Right renal cortex interstitium (tissue), 3 donors: ENCODE results near the gene RLN3. TPM values are rescaled to one million over a fixed set of nuclear protein-coding genes. Genes with fewer than 3 reads are reported as not detected.

ENCODE experiments used
- DNase-seq, 3 donors: peaks; one replicate each; pipeline ENCODE4 v3.0.0-alpha.2; 2013; ENCODE audit warnings: low read depth in 3 of 3, low spot score in 2 of 3
- polyA plus RNA-seq, 3 donors: library from polyadenylated mRNA; unstranded; fragments of 120-200 nt; gene quantifications; one replicate each; pipeline ENCODE4 v1.2.1, GENCODE V29; 2013; ENCODE audit not compliant: insufficient read length in 3 of 3

RLN3 gene
- polyA plus RNA-seq, 3 donors: not detected

DNA sequence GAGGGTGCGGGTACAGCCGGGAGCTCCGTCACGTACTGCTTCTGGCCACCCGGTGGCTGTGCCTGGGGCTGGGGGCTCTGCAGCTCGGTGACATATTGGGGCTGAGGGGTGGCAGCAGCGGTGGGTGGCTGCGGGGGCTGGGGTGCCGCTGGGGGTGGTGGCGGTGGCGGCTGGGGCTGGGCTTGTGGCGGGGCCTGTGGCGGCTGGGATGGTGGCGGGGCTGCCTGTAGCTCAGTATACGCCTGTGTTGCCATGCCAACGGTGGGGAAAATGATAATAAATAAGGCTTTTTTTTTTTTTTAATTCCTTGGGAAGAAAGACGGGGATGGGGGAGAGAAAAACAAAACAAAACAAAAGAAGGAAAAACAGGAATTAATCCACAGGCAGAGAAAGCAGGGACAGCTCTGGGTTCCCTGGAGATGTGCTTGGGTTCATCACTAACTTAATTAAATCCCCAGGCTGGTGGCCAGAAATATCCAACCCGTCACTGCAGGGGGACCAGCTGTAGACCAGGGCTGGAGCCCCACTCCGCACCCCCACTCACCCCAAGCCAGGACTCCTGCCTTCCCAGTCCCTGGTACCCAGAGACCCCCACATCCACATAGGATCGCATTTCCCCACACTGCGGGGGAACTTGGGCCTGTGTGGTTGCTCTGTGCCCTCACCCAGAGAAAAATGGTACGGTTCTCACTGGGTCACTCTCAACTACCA, 34.2 kb upstream of the RLN3 start:
- DNase-seq: no peak

GRCh38 chr19:13995017-13995728, 32.8 kb upstream of the RLN3 start:
- DNase-seq: no peak

GRCh38 chr19:13995878-13996765, 31.8 kb upstream of the RLN3 start:
- DNase-seq: no peak

- DNase-seq: no peak
These were observed 30.9 kb upstream of the RLN3 start for GRCh38 chr19:13996928-13997630.

DNA sequence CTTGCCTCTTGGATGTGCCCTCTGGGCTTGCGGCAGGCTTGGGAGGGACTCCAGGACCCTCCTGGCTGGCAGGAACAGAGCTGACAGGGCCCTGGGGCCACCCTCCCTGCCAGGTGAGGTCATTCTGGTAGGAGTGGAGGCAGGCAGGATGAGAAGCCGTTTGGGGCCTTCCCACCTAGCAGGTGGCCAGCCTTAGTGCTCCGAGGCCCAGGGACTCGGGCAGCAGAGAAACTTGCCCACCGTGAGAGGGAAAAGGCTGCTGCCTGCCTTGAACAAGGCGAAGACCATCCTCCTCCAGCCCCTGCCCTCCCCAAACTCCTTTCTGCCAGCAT, 30.4 kb upstream of the RLN3 start:
- DNase-seq: no peak

DNA sequence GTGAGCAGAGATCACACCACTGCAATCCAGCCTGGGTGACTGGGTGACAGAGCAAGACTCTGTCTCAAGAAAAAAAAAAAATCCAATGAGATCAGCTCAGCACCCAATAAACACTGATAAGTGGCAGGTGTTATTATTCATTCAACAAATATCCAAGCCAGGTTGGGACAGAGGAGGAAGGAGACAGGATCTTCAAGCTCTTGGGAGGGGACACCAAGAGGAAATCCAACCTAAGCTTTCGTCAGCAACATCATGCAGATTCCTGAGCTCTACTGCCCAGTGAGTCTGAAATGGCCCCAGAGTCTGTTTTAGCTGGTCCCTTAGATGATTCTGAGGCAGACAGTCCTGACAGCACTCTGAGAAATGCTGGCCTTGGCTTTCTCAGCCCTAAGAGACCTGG, 29.5 kb upstream of the RLN3 start:
- DNase-seq: no peak

- no peak for DNase-seq
These were observed 28.9 kb upstream of the RLN3 start for GRCh38 chr19:13999085-13999484.

DNA sequence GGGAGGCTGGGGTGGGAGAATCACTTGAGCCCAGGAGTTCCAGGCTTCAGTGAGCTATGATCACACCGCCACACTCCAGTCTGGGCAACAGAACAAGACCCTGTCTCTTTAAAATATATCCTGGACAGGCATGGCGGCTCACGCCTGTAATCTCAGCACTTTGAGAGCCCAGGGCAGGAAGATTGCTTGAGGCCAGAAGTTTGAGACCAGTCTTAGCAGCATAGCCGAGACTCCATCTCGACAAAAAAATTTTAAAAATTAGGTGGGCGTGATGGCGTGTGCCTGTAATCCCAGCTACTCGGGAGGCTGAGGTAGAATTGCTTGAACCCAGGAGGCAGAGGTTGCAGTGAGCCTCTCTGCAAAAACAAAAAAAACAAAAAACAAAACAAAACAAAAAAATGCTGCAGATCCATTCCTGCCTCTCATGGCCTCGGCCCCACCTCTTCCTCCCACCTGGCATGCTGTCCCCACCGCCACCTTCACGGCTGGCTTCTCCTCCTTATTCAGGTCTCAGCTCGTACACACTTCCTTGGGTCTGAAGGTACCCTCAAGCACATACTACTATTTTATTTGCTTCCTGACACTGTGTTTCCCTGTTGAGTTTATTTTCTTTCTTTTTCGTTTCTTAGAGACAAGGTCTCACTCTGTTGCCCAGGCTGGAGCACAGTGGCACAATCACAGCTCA, 27.1 kb upstream of the RLN3 start:
- no peak for DNase-seq

DNA sequence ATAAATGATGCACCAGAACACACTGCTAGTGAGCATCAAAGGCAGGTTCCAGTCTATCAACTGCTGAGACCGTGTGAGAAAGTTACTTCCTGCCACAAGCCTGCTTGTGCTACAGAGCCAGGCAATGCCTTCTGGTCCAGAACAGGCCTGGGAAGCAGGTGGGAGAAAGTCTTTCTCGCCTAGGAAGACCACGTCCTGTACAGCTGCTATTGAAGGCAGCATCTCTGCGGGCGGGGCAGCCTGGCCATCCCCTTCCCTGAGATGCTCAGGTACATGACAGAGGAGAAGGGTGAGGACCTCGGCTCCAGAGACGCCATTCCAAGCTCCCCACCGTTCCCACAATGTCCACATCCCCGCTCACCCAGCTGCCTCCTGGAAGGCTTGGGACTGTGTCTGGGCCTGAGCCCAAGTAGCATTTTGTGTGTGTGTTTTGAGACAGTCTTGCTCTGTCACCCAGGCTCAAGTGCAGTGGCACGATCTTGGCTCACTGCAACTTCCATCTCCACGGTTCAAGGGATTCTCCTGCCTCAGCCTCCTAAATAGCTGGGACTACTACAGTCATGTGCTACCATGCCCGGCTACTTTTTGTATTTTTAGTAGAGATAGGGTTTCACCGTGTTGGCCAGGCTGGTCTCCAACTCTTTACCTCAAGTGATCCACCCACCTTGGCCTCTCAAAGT, 25.2 kb upstream of the RLN3 start:
- DNase-seq: no peak

GRCh38 chr19:14003251-14004055, 24.5 kb upstream of the RLN3 start:
- no peak for DNase-seq

GRCh38 chr19:14004619-14005348, 23.2 kb upstream of the RLN3 start:
- no peak for DNase-seq

DNA sequence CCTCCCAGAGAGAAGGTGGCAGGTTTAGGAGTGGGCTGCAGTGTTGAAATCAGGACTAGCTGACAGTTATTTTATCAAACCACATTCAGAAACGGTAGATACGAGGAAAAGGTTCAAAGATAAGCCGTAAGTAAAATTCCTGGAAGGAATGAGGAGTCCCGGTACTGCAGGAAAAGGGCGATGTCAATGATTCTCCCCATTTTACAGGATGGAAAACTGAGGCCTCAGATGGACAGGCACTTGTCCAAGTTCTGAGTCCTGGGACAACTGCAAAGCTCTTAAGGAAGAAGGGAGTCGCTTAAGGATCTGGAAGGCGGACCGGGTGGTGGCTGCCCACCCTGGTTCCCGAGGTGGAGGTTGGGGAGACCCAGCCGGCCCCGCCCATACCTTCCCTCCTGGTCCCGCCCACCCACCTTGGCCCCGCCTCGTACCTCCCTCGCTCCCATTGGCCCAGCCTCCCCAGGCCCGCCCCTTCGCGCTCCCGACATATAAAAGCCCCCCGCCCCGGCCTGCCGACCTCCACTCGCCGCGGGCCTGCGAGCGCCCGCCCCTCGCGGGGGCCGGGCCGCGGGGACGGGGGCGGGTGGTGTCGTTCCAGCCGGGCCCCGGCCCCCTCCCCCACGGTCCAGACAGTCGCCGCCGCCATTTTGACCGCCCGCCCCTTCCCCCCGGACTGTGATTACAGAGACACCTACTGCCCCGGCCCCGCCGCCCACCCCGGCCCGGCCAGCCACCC, 22.4 kb upstream of the RLN3 start:
- peak in 2 of 3 donors; percentile 74 to 78 for DNase-seq

DNA sequence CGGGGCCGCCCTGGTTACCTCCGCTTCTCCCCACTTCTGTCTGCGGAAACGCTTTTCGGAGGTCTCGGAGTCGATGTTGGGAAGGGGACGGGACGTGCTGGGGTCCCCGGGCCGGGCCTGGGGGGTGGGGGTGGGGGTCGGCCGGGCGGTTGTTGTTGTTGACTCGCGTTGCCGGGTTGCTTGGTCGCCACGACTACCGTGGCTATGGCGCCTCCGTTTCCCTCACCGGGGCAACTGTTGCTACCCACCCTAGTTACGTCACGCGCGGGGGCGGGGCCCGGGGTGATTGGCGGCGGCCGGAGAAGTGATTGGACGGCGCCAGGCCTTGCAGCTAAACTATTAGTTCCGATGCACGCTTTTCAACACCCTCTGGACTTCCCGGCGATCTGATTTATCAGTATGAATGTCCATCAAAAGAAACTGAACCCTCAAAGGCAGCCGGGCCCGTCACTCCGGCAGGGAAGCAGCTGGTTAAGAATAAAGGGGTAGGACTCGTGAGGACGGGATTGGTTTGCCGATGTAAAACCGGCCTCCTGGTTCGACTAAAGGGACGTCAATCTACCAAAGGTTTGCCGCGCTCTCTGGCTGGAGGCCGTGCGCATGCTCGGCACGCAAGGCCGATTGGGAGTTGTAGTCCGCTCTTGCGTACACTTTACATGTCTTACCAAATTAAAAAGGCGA, 21.7 kb upstream of the RLN3 start, which contains the start of gene RFX1:
Gene RFX1, minus strand, starts transcription at position 236 of the 681 bp plus-strand sequence. CDS start 12,477 bp downstream, outside the sequence.
- peak; percentile 98 to 99 (median 99) for DNase-seq

- DNase-seq: no peak
These were observed 21.0 kb upstream of the RLN3 start for GRCh38 chr19:14006766-14007562.

GRCh38 chr19:14012378-14012915, 15.5 kb upstream of the RLN3 start:
- DNase-seq: no peak
